ENCODE data around the gene POU6F1.

POU6F1 gene

GRCh38 chr12:51187370-51187987, 30.4 kb downstream of the POU6F1 start:
- TF ChIP-seq SIN3A (IDR thresholded peaks at IDR 0.05; ENCODE audit: borderline replicate concordance, insufficient read depth, low read length) (no peak), POLR2AphosphoS5 (IDR thresholded peaks at IDR 0.05; ENCODE audit: low read depth, low read length) (no peak), TAF1 (IDR thresholded peaks at IDR 0.05; ENCODE audit: borderline replicate concordance, insufficient read depth, low read length) (no peak), REST (IDR thresholded peaks at IDR 0.05; ENCODE audit: insufficient read depth in 1 of 2, low read depth in 2 of 2, low read length in 2 of 2) (no peak), FOXP2 (optimal IDR thresholded peaks at IDR 0.05; ENCODE audit: borderline replicate concordance, extremely low read depth, extremely low read length, insufficient read depth) (no peak)

GRCh38 chr12:51186465-51187085, 31.3 kb downstream of the POU6F1 start:
- no peak for TF ChIP-seq FOXP2 (optimal IDR thresholded peaks at IDR 0.05; ENCODE audit: borderline replicate concordance, extremely low read depth, extremely low read length, insufficient read depth)
- no peak for TF ChIP-seq REST (IDR thresholded peaks at IDR 0.05; ENCODE audit: insufficient read depth in 1 of 2, low read depth in 2 of 2, low read length in 2 of 2)
- no peak for TF ChIP-seq POLR2AphosphoS5 (IDR thresholded peaks at IDR 0.05; ENCODE audit: low read depth, low read length)
- no peak for TF ChIP-seq SIN3A (IDR thresholded peaks at IDR 0.05; ENCODE audit: borderline replicate concordance, insufficient read depth, low read length)
- no peak for TF ChIP-seq TAF1 (IDR thresholded peaks at IDR 0.05; ENCODE audit: borderline replicate concordance, insufficient read depth, low read length)

- TF ChIP-seq POLR2AphosphoS5 (IDR thresholded peaks at IDR 0.05; ENCODE audit: low read depth, low read length): no peak
- no peak for TF ChIP-seq TAF1 (IDR thresholded peaks at IDR 0.05; ENCODE audit: borderline replicate concordance, insufficient read depth, low read length)
- TF ChIP-seq FOXP2 (optimal IDR thresholded peaks at IDR 0.05; ENCODE audit: borderline replicate concordance, extremely low read depth, extremely low read length, insufficient read depth): no peak
- TF ChIP-seq REST (IDR thresholded peaks at IDR 0.05; ENCODE audit: insufficient read depth in 1 of 2, low read depth in 2 of 2, low read length in 2 of 2): no peak
- no peak for TF ChIP-seq SIN3A (IDR thresholded peaks at IDR 0.05; ENCODE audit: borderline replicate concordance, insufficient read depth, low read length)
Measured at GRCh38 chr12:51185171-51185717, 32.6 kb downstream of the POU6F1 start.

DNA sequence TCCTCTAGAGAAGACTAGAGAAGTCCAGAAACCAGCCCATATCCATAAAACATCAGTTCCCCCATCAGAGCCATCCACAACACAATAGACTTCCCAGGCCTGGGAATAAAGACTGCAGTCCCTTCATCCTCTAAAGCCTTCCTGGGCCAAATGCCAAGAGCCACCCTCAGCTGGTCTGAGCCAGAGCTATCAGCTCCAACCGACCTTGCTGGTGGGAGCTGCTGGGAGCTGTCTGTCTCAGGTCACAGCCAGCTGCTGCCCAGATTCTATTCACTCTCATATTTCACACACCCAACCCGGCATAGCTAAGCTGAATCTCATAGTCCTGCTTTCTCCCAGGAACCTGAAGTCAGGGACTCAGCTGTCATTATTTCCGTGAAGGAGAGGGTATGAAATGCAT, 34.0 kb downstream of the POU6F1 start:
- TF ChIP-seq POLR2AphosphoS5 (IDR thresholded peaks at IDR 0.05; ENCODE audit: low read depth, low read length) (no peak), TAF1 (IDR thresholded peaks at IDR 0.05; ENCODE audit: borderline replicate concordance, insufficient read depth, low read length) (no peak), SIN3A (IDR thresholded peaks at IDR 0.05; ENCODE audit: borderline replicate concordance, insufficient read depth, low read length) (no peak), REST (IDR thresholded peaks at IDR 0.05; ENCODE audit: insufficient read depth in 1 of 2, low read depth in 2 of 2, low read length in 2 of 2) (no peak), FOXP2 (optimal IDR thresholded peaks at IDR 0.05; ENCODE audit: borderline replicate concordance, extremely low read depth, extremely low read length, insufficient read depth) (no peak)
